ENCODE data around the gene CRB1. TPM values are rescaled to one million over a fixed set of nuclear protein-coding genes. Genes with fewer than 3 reads are reported as not detected.

The CRB1 gene
- total RNA-seq, 1 experiment from 2014 or later: not detected

- in situ Hi-C loops (cut with HindIII; ENCODE audit: low pct_unique_long_range_greater_than_20kb, low sequenced_read_pairs): no loop called here
- BruUV-seq (replicated peaks): no TSS peak
These were observed 185.5 kb downstream of the CRB1 start for GRCh38 chr1:197453376-197454058.

GRCh38 chr1:197462539-197462938 is 194.5 kb downstream of the CRB1 start:
- no peak overlapping the region for H3K4me3 ChIP-seq (ENCODE audit: low read depth in 2 of 2, low read length in 2 of 2)
- ChIA-PET POLR2A (no interaction called here), CTCF (no interaction called here)
- in situ Hi-C loops (cut with HindIII; ENCODE audit: low pct_unique_long_range_greater_than_20kb, low sequenced_read_pairs): no loop called here
- no peaks in the 10 kb centered on the region for H3K9me3 ChIP-seq (ENCODE audit: control insufficient read depth, insufficient read depth, low read depth, low read length)
- ATAC-seq: no peak
- intact Hi-C loops (cut with micrococcal nuclease; ENCODE audit: unreplicated experiment): no loop called here
- no peak overlapping the region for H3K27ac ChIP-seq (ENCODE audit: low read length)
- no TSS peak for BruUV-seq (replicated peaks)
- no peaks in the 10 kb centered on the region for H3K27me3 ChIP-seq (ENCODE audit: control insufficient read depth, insufficient read depth, low read length)
- TF ChIP-seq CTCF (IDR thresholded peaks at IDR 0.05) (no peak), TCF7L2 (IDR thresholded peaks at IDR 0.05; ENCODE audit: low read depth, low read length) (no peak), POLR2AphosphoS5 (IDR thresholded peaks at IDR 0.05; ENCODE audit: low read depth, low read length) (no peak), REST (IDR thresholded peaks at IDR 0.05; ENCODE audit: insufficient read depth in 1 of 2, low read depth in 2 of 2, low read length in 1 of 2) (no peak), SIN3A (IDR thresholded peaks at IDR 0.05; ENCODE audit: borderline replicate concordance, insufficient read depth, low read depth, low read length) (no peak)
- no peak for DNase-seq (ENCODE audit: low read depth, low spot score)
- H3K36me3 ChIP-seq (ENCODE audit: control insufficient read depth, insufficient read depth, low read length): no peaks in the 10 kb centered on the region
- no peaks in the 10 kb centered on the region for H3K4me1 ChIP-seq (ENCODE audit: control insufficient read depth, insufficient read depth, low read length)

More at GRCh38 chr1:197453376-197454058, 185.5 kb downstream of the CRB1 start:
- H3K9me3 ChIP-seq (ENCODE audit: control insufficient read depth, insufficient read depth, low read depth, low read length): no peaks in the 10 kb centered on the region
- H3K36me3 ChIP-seq (ENCODE audit: control insufficient read depth, insufficient read depth, low read length): no peaks in the 10 kb centered on the region
- TF ChIP-seq REST (IDR thresholded peaks at IDR 0.05; ENCODE audit: insufficient read depth in 1 of 2, low read depth in 2 of 2, low read length in 1 of 2) (no peak), TCF7L2 (IDR thresholded peaks at IDR 0.05; ENCODE audit: low read depth, low read length) (no peak), POLR2AphosphoS5 (IDR thresholded peaks at IDR 0.05; ENCODE audit: low read depth, low read length) (no peak), CTCF (IDR thresholded peaks at IDR 0.05) (no peak), SIN3A (IDR thresholded peaks at IDR 0.05; ENCODE audit: borderline replicate concordance, insufficient read depth, low read depth, low read length) (no peak)
- no peak for ATAC-seq
- H3K4me1 ChIP-seq (ENCODE audit: control insufficient read depth, insufficient read depth, low read length): no peaks in the 10 kb centered on the region
- H3K27ac ChIP-seq (ENCODE audit: low read length): no peak overlapping the region
- H3K27me3 ChIP-seq (ENCODE audit: control insufficient read depth, insufficient read depth, low read length): no peaks in the 10 kb centered on the region
- CTCF ChIA-PET: no interaction called here
- POLR2A ChIA-PET: no interaction called here
- intact Hi-C loops (cut with micrococcal nuclease; ENCODE audit: unreplicated experiment): no loop called here
- no peak overlapping the region for H3K4me3 ChIP-seq (ENCODE audit: low read depth in 2 of 2, low read length in 2 of 2)
- DNase-seq (ENCODE audit: low read depth, low spot score): no peak

All from Panc1 (cell line).